GM19397 (cell line): ENCODE measurements around the gene RBMS3.

ENCODE experiments used
- ATAC-seq: cut with Tn5 transposase; IDR thresholded peaks from one replicate; pipeline ENCODE4 v1.9.1; 2021; ENCODE audit warnings: mild to moderate bottlenecking, moderate library complexity; ENCODE audit not compliant: unreplicated experiment

RBMS3 gene

DNA sequence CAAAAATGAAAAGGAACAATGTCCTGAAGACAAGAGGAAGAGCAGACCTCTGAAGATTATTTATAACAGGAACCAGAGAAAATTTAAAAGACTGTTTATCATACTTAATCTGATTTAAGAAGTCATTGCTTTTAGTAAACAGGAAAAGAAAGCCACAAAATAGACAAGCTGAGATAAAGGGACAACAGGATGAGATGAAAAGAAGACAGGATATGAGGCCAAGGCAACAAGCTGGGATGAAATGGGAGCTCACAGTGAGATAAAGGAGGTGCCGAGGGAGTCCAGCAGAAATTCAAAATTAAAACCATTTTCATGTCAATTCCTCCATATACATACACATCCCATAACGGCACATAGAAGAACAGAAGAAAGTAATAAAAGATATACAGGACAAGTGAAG is 277.0 kb downstream of the RBMS3 start:
- ATAC-seq = no peak

DNA sequence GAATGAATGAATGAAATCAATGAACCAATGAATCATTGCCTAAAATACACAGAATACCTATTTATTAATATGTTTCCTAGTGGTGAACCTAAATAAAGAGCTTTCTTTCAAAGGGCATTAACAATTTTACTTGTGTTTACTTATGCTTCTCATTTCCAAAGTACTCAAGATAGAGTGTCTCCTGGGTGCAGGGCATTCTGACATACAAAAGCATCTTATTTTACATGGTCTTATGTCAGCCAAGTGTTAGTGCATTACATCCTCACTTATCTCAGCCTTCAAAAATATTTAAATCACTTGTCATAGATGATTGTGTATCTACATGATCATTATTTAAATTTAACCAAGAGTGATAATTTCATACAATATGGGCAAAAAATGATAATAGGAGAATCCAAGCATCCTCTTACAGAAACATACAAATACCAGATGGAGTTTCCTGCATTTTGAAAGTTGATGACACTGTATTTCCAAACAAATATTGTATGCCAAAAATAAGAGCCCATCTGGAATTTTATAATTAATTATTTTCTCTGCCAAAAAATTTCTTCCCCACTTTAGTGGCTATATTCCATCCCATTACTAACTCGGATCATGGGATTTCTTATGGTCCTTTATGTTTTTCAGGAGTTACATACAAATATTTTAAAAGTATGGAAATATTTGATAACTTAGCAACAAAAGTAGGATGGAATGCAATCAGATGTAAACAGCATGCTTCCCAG is 279.0 kb downstream of the RBMS3 start:
- ATAC-seq = no peak

DNA sequence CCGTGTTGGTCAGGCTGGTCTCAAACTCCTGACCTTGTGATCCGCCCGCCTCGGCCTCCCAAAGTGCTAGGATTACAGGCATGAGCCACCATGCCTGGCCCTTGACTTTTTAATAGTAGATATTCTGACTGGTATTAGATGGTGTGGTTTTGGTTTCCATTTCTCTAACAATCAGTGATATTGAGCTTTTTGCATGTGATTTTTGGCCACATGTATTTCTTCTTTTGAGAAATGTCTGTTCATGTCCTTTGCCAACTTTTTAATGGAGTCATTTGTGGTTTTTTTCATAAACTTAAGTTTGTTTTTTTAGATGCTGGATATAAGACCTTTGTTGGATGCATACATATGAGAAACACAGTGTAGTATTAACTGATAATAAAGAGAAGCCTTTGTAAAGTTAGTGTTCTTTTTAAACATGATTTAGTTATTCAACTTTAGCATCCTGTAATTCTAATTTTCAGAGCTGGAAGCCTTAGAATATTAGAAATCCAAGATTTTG is 280.8 kb downstream of the RBMS3 start:
- no peak for ATAC-seq

DNA sequence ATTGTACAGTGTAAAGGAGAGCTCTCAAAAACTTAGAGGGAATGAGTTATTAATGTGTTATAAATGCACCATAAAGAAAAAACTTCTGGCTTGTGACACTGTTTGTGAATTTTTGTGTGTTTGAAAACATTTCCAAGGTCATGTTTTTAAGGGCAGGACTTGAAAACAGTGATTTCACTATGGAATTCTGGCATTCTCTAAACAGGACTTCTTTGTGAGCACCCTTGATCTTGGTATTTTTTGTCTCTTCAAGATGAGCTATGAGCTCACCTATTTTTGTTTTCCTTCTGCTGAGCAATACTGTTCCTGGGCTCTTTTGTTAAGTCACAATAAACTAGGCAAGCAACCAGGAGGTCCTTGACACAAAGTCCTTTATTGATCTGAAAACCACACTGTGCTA is 284.4 kb downstream of the RBMS3 start:
- no peak for ATAC-seq

DNA sequence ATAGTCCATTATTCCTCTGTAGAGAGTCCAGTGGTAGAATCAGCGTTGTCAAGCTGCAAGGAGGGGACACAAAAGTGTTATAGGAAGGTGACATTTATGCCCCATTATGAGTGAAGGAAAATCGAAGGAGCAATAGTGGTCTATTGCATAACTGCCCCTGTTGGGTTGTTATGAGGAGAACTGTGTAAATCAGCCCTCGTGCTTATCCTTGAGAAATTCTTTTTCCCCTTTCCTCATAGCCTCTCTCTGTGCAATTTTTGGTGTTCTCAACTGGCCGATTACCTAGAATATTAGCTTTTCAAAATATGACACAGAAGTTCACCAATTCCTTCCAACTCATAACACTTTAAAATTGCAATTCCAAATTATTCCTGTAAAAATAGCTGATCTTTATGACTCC is 286.6 kb downstream of the RBMS3 start:
- no peak for ATAC-seq

DNA sequence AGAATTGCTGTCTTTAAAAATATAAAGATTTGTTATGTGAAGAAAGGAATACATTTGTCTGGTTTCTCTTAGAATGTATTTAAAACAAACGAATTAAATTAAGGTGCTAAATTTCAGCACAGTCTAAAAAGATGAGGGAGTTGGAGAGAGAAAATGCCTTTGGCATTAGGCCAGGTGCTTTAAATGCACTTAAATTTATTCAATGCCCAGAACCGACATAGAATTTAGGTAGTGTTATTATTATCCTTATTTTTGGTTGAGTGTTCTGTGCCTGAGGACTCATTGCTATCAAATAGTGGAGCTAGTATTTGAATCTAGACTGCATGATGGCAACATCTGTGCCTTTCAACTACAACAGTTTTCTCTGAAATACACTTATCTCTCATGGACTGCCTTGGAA is 287.5 kb downstream of the RBMS3 start:
- ATAC-seq = no peak

DNA sequence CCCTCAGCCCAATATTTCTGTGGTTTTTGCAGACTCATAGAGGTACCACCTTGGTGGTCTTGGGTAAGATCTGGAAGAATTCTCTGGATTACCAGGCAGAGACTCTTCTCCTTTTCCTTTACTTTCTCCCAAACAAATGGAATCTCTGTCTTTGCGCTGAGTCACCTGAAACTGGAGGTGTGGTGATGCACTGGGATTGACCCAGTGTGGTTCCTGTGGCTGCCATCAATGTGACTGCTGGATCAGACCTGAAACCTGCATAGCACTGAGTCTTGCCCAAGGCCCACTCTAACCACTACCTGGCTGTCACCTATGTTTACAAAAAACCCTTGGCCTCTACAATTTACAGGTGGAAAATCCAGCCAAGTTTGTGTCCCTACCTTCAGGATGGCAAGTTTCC is 295.3 kb downstream of the RBMS3 start:
- ATAC-seq = no peak

DNA sequence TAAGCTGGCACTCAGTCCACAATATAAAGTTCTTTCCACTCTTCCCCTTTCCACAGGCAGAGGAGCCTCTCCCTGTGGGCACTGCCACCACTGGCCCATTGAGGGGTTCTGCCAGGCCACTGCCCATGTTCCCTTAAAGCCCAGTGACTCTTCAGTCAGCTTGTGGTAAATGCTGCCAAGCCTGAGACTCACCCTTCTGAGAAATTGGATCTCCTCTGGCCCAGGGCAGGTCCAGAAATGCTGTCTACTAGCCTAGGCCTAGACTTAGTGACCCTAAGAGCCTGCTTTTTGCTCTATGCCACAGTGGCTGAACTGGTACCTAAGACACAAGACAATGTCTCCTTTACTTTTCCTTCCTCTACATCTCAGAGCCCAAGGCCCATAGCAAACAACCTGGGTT is 295.8 kb downstream of the RBMS3 start:
- no peak for ATAC-seq

DNA sequence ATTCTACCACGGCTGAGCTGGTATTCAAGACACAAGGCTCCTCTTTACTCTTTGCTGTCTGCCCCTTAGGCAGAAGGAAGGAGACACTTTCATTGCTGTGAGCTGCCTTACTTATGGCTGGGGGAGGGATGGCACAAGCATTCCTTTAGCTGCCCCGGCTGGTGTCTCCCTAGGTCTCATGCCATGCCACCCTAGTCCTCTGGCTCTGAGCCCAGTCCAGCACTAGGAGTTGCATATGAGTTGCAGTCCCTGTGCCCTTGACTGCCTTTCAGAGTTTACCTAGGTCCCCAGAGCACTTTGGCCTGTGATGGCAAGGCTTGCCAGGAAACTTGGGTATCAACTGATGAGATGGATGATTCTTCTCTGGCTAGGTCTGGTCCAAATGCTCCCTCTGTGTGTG is 296.4 kb downstream of the RBMS3 start:
- no peak for ATAC-seq

DNA sequence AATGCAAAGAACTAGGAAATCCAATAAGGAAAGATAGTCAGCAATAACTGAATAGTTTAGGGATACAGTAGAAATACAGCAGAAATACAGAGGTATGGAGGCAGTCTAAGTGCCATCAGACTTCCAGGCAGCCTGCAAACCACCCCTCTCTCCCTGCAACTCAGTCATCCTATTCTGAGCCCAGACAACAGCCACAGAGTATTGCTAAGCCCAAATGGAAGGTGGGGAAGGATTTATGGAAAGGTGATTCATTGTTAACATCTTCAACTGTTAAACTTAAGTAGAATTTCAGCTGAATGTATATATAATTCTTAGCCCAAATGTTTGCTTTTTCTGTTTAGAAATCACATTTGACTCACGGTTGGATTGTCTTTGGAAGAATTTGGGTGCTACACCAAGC is 300.4 kb downstream of the RBMS3 start:
- ATAC-seq = no peak

DNA sequence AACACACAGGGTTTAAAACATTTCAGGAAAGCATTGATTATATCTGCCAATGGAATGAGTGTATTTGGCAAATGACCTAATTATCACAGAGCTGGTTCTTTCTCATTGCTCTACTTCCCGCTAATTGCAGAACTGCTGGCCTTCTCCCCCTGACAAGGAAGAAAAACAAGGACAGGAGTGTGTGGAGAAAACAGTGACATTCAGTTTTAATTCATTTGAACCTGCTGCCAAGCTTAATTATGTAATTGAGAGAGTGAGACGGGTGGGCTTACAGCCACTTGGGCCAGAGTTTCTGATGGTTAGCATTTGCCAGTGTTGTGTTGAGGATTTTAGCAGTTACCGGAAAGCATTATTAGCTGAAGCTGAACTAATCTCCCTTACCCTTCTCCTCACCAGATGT is 301.4 kb downstream of the RBMS3 start:
- no peak for ATAC-seq

DNA sequence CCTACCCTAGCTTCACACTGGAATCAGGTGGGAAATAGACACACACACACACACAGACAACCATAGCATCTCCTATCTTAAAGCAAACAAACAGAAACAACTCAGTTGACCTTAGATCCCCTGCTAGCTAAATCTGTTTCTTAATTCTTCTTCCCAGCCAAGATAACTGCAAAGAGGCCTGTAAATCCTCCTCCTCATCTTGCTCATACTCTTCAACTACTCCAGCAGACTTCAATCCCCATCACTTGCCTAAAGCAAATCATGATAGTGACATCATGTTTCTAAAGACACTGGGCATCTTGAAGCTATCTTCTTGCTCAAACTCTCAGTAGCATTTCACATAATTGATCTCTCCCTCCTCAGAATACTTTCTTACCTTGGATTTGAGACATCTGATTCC is 303.0 kb downstream of the RBMS3 start:
- no peak for ATAC-seq

DNA sequence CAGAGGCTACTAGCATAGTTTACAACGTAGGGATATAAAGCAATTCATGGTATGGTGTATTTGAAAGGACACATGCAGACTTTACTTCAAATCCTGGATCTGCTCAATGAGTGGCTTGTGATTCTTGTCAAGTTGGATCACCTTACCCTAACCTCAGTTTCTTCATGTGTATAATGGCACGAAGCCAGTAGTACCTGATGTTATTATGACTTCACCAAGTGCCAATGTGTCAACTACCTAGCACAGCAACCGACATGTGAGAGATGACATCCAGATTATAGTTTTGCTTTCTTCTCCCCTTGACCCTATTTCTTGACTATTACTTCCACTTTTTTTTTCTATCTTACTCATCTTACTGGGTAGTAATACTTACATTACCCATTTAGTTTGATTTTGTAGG is 304.5 kb downstream of the RBMS3 start:
- no peak for ATAC-seq

DNA sequence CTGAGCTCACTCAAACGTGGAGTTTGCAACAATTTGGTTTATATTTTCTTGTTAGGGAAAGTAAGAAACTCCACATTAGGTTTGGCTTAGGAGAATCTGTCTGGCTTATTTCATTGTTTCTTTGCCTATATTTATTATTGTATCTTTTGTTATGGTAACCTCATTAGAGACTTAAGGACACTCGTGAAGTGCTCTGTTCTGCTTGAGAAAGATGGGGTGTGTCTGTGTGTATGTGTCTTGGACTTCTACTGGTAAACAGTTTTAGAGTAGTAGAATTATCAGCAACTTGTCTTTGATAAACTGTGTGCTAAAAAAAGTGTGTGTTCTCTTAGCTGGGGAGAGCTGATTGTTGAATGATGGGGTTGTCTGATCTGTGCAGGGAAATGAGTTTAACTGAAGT is 306.5 kb downstream of the RBMS3 start:
- no peak for ATAC-seq

DNA sequence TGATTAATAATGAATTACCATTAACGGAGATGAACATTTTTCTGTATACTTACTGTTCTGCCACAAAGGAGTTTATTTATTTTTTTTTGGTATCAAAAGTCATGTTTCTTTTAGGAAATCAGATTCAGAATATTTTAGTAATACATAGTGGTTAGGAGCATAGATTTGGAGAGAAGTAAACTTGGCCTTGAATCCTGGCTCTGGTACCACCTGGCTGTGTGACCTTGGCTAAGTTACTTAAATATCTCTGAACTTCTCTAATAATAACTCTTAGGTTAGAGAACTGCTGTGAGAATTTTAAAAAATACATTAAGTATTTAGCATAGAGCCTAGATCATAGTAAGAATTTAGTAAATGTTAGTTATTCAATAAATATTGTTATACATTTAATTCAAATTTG is 309.1 kb downstream of the RBMS3 start:
- no peak for ATAC-seq

DNA sequence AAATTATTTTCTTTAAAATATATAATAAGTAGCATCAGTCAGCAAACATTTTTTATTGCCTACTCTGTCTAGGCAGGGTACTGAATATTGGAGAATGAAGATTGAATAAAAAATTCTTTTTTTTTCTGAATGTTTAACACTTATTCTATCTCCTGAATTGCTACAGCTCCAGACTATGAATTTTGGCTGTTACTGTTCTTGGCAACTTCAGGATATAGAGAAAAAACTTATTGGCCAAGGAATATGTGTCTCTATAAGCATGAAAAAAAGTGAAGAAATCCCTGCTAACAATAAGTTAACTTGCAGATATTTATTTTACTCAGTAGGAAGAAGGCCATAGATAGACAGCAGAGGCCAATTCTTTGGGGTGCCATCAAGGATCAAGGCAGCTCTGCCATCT is 309.6 kb downstream of the RBMS3 start:
- no peak for ATAC-seq

DNA sequence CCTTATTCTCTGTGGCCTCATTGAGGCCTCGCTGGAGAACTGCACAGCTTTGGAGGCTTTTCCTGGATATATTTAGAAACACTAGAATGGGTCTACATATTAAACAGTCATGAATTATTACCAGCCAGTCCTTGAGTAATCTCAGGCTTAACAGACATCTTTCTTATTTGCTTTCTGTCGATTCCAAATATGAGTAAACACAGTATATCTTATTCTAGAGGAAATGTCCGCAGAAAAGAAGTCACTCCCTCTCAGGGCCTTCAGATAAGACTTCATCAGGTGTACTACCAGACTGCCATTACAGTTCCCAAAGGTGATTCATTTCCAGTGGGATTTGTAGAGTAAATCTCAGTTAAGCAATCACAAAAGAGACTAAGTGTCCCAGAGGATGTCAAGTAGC is 310.7 kb downstream of the RBMS3 start:
- ATAC-seq = no peak

DNA sequence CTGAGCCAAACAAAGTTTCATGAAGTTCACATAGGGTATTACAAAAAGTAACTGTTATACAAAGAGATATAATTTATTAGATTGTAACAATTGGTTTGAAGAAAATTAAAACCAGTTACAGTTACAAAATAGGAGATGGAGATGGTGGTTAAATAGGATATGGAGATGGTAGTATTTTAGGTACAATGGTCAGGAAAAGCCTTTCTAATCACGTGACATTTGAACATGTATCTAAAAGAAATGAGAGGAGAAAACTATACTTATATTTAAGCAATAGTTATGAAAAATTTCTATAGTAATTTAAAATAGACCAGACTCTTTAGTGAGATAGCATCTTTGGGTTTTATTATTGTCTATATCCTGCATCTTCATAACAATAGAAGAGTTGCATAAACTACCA is 312.9 kb downstream of the RBMS3 start:
- ATAC-seq = no peak

DNA sequence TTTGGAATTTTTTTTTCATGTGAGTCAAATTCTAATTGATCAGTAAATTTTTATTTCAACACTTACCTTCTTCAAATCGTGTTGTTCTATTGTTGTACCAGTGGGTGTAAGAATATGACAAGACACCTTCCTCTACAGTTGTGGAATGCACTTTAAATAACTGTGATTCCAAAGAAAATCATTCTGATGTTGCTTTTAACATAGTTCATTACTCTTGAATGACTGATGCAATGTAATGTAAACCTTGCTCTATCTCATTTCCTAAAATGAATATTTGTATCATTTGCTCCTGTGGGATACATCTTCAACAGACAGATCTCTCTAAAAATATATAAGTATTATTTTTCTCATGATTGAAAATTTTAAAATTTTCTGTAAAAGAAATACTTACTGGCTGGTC is 313.4 kb downstream of the RBMS3 start:
- ATAC-seq = no peak

DNA sequence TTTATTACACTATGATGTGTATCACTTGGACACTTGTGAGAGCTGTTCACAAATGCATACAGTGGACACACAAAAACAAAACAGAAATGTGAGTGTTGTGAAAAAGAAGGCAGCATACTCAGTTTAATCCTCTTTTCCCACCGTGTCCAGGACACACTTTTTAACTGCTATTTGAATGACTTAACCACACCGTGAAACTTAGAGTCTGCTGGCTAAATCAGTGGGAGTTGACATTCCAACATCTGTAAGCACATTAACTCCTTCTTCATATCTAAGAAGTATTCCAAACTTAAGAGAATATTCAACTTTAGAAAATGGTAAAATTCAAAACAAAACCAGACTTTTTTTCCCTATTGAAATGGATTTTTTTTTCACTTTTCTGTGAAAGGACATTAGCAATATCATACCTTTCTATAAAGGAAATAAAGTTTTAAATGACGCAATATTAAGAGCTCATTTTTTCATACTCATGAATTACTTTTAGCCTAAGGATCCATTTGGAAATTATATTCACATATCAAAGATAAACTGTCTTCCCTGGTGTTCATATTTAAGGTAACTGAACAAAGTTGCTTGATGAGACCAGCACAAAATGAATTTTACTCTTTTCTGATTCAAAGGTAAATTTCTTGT is 316.6 kb downstream of the RBMS3 start:
- no peak for ATAC-seq

DNA sequence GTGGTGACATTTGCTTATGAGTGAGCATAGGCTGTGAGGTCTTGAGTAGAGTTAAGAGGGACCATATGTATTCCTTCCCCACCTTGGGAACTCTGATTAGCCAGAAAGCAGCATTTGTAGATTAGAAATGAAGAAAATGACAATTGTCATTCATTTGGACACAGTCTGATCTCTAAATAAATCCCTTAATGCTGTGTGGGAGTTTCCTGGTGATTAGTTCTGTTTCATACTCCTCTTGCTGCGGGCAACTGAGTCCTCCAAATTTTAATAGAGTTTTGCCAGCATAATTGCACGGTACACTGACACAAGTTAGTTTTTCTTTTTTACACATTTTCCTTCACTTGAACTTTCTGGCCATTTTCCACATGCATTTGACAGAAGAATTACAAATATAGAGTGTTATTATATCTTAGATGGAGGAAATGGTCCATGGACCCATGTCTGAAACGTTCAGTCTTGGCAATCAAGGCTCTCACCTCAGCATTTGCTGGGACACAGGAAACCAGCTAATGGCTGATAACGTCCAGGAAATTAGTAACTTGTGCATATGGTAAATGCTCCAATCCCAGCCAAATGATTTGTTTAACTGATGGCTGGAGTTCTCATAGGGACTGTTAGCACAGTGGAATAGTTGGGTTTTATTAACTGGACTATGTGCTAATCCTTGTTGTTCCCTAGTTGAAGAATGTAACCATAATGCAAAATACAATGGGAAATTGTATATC is 321.2 kb downstream of the RBMS3 start:
- no peak for ATAC-seq

DNA sequence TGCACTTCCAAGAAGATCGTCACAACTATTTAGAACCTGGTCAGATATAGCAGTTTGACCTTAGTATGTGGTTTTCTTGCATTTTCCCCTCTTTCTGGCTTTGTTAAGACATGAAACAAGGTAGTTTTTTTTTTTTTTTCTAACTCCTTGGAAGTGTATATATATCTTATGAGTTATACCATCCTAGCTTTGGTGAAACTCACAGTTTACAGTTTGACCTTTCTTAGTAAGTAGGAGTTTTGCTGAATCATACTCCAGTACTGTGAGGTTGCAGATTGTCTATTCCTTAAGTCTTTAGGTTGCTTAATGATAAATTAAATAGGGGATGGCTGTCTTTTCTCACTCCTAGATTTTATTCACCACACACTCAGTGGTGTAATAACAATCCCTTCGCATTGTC is 325.0 kb downstream of the RBMS3 start:
- no peak for ATAC-seq
